Activated effector memory CD4-positive, alpha-beta T cell treated with Interleukin-2 at 50 U/mL for 16 hours (primary cell): ENCODE data around the gene METTL21A.

ENCODE experiments used
- DNase-seq: peaks from one replicate; pipeline ENCODE4 v3.0.0-alpha.2; 2020

METTL21A gene

DNA sequence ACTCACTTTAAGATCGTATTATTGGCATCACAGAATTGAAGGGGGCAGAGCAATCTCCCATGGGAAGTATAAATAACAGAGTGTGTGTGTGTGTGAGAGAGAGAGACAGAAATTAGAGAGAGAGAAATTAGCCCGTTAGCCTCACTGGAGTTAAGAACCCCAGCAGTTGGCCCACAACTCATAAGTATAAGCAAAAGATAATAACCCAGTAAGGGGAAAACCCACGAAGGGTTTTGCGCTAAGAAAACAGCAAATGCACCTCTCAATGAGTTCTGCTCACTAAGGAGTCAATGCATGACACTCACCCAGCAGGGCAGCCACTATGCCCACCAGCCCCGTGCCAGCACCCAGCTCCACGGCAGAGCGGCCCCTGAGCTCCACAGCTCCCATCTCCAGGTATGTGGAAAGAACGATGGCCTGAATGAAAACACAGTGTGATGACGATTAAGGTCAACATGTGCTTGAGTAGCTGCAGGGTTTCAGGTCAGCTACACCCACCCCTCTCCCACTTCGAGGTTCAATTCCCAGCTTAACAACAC lies 3.6 kb downstream of the METTL21A start:
- no peak for DNase-seq

DNA sequence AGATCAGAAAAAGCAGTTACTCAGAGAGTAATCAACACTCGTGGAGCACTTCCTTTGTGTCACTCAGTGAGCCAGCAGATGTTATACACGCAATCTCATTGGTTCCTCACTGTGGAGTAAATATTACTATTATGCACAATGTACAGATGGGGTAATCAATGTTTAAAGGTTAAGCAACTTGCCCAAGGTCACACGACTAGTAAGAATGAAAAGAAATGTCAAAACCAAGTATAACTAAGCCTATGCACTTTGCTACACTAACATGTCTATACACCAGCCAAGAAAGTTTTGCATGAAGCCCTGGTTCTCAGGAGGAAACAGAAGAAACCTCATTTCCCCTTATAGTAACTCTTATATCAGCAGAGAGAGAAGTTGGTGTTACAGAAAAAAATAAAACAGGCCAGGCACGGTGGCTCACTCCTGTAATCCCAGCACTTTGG lies 5.4 kb downstream of the METTL21A start:
- no peak for DNase-seq

DNA sequence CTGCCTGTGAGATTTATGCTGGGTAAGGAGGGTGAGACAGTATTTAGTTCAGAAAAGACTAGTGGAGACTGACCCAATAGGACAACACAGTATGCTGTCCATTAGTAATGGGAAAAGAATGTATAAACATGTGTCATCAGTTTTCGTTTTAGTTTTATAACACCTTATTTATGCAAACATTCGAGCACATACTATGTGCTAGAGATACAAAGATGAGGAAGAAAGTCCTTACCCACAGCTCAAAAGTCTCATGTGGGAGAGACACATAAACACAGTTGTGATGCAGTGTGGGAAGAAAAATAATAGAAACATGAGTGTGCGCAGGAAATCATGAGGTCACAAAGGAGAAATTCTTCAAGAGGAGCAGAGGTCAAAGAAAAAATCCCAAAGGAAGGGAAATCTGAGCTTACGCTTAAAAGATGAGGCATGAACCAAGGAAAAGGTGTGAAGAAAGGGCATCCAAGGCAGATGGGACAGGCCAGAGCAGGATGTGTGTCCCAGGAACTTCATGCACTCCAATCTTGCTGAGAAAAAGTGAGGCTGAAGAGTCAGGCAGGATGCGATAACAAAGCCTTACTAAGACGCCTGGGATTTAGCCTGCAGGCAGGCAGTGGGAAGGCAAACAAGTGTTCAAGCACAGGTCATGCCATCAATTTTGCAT lies 8.1 kb downstream of the METTL21A start:
- no peak for DNase-seq

DNA sequence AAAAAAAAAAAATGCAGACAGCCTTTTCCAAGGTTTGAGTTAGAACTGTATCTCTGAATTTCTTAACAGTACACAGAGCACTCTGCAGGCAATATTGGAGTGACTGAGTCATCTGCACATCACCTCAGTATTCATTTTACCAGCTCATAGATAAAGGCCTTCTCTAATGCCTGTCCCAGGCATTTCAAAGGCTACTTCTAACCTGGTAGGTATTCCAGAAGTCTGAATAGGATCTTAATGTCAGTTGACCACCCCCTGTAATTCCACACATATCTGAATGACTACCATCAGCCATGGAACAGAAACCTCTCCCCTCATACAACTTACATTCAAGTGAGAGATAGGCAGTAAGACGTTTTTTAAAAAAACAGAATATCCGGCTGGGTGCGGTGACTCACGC lies 9.0 kb downstream of the METTL21A start:
- DNase-seq = no peak

DNA sequence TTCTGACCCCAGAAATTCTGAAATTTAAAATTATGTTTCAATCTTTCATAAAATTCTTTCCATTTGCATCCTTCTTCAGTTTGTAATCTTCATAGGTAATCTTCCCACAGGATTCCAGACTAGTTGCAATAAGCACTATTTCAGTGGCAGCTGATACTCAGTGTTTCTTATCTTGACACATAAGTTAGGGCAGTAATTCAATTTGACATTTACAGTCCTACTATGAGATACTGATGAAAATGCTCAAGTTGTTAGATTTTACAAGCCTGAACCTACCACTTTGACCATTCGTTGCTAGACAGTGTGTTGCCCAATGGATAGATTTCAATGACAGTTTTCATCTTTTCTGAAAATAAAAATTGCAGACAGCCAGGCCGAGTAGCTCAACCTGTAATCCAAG lies 10.4 kb downstream of the METTL21A start:
- no peak for DNase-seq

DNA sequence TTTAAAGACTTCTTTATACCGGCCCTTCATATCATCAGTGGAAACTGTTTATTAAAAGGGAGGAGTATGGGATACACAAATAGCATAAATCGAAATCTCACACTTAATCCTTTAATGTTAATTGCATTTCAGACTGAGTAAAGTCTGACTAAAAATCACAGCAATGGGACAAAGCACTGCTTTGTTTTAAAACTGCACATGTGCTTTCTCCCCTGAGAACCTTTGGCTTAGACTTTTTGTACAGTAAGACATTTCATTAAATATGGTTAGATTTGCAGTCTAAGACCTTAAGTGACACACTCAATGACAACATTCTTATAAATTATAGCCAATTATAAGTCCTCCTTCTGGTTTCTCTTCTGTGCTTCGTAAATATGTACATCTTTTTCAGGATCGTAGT lies 12.5 kb downstream of the METTL21A start:
- DNase-seq = no peak

DNA sequence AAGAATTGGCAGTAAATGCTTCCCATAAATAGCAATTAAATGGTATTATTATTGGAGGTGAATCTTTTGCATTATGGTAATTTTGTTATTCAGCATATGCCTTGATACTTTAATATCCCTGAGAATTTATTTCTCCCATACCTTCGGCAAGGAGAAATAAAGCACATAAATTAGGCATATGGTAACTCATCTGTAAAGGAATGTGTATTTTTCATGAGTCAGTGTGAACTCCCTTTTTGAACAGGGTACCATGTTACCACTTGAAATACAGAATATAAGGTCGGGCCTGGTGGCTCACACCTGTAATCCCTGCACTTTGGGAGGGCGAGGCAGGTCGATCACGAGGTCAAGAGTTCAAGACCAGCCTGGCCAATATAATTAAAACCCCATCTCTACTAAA lies 18.4 kb downstream of the METTL21A start:
- DNase-seq = no peak

DNA sequence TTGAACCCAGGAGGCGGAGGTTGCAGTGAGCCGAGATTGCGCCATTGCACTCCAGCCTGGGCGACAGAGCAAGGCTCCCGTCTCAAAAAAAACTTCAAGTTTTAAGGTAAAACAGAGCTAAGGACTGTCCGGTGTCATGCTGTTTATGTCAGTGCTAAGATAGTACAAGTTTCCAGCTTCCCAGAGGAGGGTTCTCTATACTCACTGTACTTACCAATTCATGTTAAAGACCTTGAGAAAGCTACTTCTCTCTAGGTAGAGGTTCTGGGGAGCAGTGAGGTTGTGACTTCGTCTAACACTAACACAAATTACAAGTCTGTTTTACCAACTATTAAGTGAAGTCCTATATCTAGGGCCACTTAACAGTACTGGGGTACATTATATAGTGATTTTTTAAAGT lies 18.8 kb downstream of the METTL21A start:
- no peak for DNase-seq

DNA sequence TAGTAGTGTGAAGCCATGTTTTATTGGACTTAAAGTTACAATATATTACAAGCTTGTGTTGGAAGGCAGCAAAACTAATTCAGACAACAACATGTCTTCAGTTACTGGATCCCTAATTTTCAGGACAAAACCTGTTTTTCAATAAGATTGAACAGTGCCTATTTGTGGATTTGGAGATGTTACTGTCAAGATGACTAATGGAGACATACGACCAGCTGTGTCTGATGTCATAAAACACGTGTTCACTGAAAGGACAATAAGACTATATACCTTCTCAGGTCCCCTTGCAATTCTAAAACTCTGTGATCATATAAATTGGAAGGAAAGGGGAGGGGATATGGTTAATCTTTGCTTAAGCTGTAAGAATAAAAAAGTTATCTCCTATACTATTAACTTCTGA lies 21.7 kb downstream of the METTL21A start:
- no peak for DNase-seq

DNA sequence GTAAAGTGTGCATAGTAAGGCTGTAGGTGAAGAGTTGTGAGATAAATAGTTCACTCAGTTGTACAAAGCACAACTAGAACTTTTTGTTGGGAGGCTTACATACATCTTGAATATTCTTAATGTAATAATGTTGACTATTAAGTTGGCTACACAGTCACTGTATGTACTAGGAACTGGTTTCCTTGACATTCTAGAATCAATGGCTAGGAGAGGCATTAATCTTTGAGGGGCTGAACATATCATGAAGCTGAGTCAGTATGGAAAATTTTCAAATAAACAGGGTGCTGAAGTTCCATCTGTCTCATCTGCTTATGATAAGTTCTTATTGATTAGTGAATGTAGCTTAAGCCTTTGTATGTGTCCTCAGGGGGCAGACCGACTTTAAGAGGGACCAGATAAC lies 23.4 kb downstream of the METTL21A start:
- DNase-seq = no peak

DNA sequence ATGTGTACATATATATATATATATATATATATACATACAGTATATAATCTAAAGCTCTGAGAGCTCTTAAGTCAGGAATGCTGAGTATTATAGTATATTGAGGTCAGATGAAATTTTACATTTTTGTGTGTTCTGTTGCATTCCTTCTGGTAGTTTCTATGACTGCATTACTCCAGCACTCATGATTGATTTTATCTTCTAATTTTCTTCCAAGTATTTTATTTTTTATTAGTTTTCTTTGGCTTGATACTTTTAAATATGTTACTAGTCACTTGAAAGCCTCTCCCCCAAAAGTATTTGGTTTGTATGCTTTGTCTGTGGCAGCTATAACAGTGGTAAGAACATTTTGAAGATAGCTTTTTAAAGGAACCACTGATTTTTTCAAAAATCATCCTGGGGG lies 25.0 kb downstream of the METTL21A start:
- no peak for DNase-seq

DNA sequence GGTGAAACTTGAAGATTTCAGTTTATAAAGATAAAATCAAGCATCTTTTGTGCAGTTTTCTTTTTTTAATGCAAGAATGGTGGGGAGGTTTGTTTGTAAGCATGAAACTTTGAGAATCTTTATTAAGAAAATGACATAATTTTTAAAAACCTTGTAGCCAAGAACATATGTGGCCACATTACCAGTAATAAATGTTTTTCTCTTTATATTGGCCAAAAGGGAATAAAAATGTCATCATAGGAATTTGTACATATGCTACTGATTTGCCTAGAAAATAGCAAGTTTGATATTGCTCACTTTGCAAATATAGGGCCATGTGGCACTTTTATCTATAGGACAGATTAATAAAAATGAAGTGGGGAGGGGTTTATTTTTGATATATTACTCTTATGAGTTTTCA lies 25.6 kb downstream of the METTL21A start:
- no peak for DNase-seq

DNA sequence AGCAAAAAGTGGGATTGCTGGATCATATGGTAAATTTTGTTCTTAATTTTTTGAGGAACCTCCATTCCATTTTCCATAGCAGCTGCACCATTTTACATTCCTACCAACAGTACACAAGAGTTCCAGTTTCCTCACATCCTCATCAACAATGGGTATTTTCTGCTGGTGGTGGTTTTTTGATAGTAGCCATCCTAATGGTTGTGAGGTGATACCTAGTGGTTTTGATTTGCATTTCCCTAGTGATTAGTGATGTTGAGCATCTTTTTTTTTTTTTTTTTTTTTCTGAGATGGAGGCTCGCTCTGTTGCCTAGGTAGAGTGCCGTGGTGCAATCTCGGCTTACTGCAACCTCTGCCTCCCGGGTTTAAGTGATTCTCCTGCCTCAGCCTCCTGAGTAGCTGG lies 30.5 kb downstream of the METTL21A start:
- no peak for DNase-seq

DNA sequence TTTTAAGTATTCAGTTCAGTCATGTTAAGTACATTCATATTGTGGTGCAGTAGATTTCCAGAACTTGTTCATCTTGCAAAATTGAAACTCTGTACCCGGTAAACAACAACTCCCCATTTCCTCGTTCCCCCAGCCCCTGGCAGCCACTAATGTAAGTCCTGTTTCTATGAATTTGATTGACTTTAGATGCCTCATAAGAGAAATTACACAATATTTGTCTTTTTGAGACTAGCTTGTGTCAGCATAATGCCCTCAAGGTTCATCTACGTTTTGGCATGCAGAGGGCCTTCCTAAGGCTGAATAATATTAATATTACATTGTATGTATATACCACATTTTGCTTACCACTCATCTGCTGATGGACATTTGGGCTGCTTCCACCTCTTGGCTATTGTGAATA lies 30.9 kb downstream of the METTL21A start:
- no peak for DNase-seq

DNA sequence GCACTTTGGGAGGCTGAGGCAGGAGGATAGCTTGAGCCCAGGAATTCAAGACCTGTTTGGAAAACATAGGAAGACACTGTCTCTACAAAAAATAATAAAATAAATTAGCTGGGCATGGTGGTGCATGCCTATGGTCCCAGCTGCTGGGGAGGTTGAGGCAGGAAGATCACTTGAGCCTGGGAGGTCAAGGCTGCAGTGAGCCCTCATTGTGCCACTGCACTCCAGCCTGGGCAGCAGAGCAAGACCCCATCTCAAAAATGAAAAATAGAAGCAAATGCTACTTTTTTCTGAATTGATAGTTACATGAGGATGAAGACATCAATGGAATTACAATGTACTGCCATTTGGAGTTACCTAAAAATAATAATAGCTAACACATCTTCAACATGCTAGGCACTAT lies 31.9 kb downstream of the METTL21A start:
- DNase-seq = no peak

DNA sequence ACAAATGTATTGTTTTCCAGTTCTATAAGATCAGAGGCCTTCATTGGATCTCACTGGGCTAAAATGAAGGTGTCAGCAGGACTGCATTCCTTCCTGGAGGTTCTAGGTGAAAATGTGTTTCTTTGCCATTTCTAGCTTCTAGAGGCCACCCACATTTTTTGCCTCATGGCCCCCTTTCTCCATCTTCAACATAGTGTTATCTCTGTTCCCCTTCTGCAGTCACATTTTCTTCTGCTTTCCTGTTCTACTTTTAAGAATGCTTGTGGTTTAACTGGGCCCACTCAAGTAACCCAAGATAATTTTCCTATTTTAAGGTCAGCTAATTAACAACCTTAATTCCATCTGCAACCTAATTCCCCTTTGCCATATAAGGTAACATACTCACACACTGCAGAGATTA lies 36.1 kb downstream of the METTL21A start:
- no peak for DNase-seq

DNA sequence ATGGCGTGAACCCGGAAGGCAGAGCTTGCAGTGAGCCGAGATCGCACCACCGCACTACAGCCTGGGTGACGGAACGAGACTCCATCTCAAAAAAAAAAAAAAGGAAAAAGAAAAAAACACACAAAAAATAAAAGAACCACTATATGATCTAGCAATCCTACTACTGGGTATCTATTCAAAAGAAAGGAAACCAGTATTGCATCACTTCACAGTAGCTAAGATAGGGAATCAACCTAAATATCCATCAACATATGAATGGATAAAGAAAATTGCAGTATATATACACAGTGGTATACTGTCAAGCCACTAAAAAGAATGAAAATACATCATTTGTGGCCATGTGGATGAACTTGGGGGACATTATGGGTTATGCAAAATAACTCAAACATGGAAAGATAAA lies 37.9 kb downstream of the METTL21A start:
- DNase-seq = no peak

DNA sequence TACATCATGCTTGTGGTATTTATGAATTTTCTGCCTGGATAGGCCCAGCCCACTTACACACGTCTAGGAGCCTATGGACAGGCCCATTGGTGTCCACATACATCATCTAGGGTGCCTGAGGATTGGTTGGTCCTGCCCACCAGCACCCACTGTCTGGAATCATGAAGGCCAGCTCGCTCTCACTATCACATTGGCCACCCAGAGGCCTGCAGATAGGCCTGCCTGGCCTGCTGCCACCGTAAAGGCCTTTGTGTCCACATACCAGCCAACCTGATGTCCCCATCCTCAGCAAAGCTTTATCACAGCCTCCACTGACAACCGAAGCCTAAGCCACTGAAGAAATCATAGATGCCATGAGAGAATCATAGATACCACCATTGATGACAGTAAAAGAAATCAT lies 40.2 kb downstream of the METTL21A start:
- no peak for DNase-seq

DNA sequence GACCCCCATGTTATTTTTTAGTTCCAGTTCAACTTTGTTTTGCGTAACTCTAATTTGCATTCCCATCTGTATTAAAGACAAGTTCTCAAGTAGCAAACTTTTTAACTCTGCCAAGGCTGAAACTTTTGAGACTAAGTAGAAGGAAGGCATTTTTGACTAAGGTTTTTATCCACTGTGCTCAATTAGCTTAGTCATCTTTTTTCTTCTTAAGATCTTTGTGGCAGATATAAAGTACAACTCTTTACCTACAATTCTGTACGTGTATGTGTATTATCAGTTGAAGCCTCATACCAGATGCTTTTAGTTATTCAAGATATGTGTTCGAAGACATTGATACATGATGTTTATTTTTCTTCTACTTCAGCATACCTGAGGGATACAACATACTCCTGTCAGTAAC lies 53.8 kb downstream of the METTL21A start:
- no peak for DNase-seq

DNA sequence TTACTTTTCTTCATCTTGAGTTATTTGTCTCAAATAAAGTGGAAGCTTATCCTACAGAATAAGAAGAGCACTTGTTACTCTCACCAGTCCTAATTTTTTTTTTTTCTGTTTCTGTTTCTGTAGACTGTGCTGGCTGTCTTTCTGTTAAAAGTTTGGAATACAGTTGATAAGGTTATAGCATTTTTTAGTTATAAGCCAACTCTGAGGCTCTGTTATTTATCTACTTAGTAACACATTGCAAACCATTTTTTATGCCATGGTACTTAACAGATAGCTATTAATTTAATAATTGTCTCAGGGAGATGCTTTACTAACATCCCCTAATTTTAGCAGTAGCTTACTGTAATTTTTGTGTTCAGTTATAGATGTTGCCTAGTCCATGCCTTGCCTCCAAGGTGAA lies 57.5 kb downstream of the METTL21A start:
- no peak for DNase-seq

DNA sequence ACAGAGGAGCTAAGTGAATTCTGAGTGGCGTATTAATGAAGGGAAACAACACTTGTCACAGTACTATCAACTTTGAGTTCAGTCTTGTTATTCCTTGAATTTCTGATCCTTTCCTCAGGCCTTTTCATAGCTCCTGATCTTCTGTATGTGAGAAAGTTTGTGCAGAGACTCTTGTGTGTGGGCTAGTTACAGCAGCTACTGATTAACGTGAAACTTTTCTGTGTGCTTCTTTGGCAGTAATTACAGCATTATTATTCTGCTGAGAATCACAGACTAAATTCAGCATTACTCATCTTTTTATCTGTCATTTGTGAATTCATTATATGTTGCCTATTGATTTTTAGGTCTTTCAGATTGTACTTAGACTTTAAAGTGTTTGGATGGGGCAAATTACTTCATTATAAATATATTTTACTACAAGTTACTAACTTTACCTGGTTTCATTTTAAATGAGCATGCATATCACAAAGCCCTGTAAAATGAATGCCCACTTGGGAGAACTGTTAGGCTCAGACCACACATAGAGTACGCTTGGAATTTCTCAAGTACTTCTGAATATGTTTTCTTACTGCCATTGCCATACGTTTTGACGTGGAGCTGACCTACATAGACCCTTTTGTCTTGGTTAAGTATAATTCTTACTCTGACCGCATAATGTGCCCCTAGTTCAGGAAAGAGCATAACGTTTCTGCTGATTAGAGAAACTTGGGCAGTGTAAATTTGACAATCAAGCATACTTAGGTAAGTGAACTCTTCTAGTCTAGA lies 59.3 kb downstream of the METTL21A start:
- no peak for DNase-seq
